ENCODE measurements around the gene CRK. TPM values are rescaled to one million over a fixed set of nuclear protein-coding genes. Genes with fewer than 3 reads are reported as not detected.

The CRK gene
- total and polyA plus RNA-seq, 8 donors: 51.0 to 84.0 (median 58.2) TPM

DNA sequence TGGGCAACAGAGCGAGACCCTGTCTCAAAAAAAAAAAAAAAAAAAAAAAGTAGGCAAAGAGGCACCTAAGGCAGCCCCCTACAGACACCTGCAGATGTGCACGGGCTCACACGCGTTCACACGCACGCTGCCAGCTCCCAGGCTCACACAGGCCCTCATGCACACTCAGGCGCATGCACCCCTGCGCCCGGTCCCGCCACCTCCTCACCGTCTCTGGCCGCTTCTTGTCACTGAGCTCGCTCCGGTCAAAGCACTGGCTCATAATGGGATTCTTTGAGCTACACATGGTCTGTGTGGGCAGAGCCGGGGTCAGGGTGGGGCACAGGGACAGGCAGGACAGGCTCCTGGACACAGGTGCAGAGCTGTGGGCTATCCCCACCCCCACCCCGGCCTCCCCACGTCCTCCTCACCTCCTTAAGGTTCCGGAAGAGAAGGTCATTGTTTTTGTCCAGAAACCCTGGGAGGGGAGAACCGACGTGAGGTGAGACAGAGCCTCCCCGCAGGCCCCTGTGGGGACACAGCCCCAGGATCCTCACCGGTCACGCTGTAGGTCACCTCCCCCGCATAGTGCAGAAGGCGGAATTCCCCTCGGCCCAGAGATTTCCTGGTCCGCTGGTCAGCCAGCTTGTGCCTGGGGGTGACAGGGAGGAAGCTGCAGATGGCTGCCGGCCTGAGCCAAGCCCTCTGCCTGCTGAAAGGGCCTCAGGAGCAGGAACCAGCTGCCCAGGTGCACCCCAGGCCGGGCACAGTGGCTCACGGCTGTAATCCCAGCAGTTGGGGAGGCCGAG is 18.6 kb upstream of the CRK start:
- DNase-seq (no peak), ATAC-seq (no peak)
- H3K4me3 ChIP-seq: no peak overlapping the region
- no peaks in the 10 kb centered on the region for H3K27me3 ChIP-seq
- H3K4me1 ChIP-seq: peaks cover 0 to 18% of the 10 kb centered on the region in 2 donors
- no peaks in the 10 kb centered on the region for H3K9me3 ChIP-seq
- intact Hi-C loops (cut with DNase I): no loop called here
- TF ChIP-seq CTCF (IDR thresholded peaks at IDR 0.05): no peak
- peaks cover 0 to 93% of the 10 kb centered on the region in 2 donors for H3K36me3 ChIP-seq
- peak overlapping the region in 1 of 2 donors; percentile 18 for H3K27ac ChIP-seq

- H3K9me3 ChIP-seq: no peaks in the 10 kb centered on the region
- H3K36me3 ChIP-seq: peaks cover 0 to 93% of the 10 kb centered on the region in 2 donors
- intact Hi-C loops (cut with DNase I): no loop called here
- ATAC-seq (no peak), DNase-seq (no peak)
- peaks cover 0 to 18% of the 10 kb centered on the region in 2 donors for H3K4me1 ChIP-seq
- no peaks in the 10 kb centered on the region for H3K27me3 ChIP-seq
- no peak overlapping the region for H3K27ac ChIP-seq
- no peak overlapping the region for H3K4me3 ChIP-seq
- TF ChIP-seq CTCF (IDR thresholded peaks at IDR 0.05): no peak
These were observed 17.8 kb upstream of the CRK start for GRCh38 chr17:1473841-1474240.

DNA sequence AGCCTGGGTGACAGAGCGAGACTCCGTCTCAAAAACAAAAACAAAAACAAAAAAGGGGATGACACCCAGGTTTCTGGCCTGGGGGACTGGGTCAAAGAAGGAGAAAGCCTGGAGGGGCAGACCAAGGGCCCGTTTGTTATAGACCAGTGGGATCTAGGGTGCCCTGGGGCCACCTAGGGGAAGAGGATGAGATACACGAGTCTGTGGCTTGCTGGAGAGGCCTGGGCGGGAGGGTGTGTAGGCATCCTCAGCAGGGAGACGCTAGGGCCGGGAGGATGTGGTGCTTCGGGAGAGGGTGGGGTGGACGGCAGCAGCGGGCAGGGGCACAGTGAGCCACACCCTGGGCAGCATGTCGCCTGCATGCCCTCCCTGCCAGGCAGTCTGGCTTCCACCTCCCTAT is 17.1 kb upstream of the CRK start:
- ATAC-seq (no peak), DNase-seq (no peak)
- no peaks in the 10 kb centered on the region for H3K27me3 ChIP-seq
- intact Hi-C loops (cut with DNase I): no loop called here
- peaks cover 0 to 23% of the 10 kb centered on the region in 2 donors for H3K4me1 ChIP-seq
- no peak for TF ChIP-seq CTCF (IDR thresholded peaks at IDR 0.05)
- H3K27ac ChIP-seq: no peak overlapping the region
- no peak overlapping the region for H3K4me3 ChIP-seq
- H3K36me3 ChIP-seq: peaks cover 0 to 93% of the 10 kb centered on the region in 2 donors
- H3K9me3 ChIP-seq: no peaks in the 10 kb centered on the region

GRCh38 chr17:1471911-1472821 is 16.1 kb upstream of the CRK start:
- intact Hi-C loops (cut with DNase I): no loop called here
- DNase-seq (peak in 1 of 4 donors; percentile 65), ATAC-seq (no peak)
- no peaks in the 10 kb centered on the region for H3K27me3 ChIP-seq
- H3K27ac ChIP-seq: no peak overlapping the region
- H3K4me3 ChIP-seq: no peak overlapping the region
- H3K9me3 ChIP-seq: no peaks in the 10 kb centered on the region
- TF ChIP-seq CTCF (IDR thresholded peaks at IDR 0.05): no peak
- peaks cover 0 to 27% of the 10 kb centered on the region in 2 donors for H3K4me1 ChIP-seq
- H3K36me3 ChIP-seq: peaks cover 0 to 92% of the 10 kb centered on the region in 2 donors

DNA sequence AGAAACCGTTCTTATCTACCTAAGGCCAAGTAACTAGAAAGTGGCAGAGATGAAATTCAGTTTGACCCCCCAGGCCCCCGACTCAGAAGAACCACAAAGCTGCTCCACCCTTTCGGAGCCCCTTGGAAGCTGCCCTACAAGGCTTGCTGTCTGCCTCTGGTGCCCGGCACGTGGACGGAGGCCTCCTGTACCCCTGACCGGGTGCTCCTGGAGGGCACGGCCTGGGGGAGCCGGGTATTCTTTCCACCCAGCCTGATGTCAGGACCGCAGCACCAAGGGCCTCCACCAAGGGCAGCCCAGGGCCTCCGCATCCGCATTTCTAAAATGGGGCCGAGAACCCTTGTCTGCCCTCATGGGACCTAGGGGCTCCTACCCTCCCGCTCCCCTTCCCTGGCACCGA is 15.5 kb upstream of the CRK start:
- no peak for ATAC-seq

More for the DNA sequence above, 15.5 kb upstream of the CRK start:
- no peak overlapping the region for H3K27ac ChIP-seq
- H3K4me3 ChIP-seq: no peak overlapping the region
- TF ChIP-seq CTCF (IDR thresholded peaks at IDR 0.05): no peak
- no peaks in the 10 kb centered on the region for H3K9me3 ChIP-seq
- peaks cover 0 to 27% of the 10 kb centered on the region in 2 donors for H3K4me1 ChIP-seq
- intact Hi-C loops (cut with DNase I): no loop called here
- peak in 1 of 4 donors; percentile 68 for DNase-seq
- no peaks in the 10 kb centered on the region for H3K27me3 ChIP-seq
- H3K36me3 ChIP-seq: peaks cover 0 to 92% of the 10 kb centered on the region in 2 donors
